GDM1 (cell line): ENCODE data around the gene BTBD7.

Experiments
- DNase-seq: peaks from one replicate; lab custom pipeline; 2025; lab: John Stamatoyannopoulos, UW

Gene BTBD7

DNA sequence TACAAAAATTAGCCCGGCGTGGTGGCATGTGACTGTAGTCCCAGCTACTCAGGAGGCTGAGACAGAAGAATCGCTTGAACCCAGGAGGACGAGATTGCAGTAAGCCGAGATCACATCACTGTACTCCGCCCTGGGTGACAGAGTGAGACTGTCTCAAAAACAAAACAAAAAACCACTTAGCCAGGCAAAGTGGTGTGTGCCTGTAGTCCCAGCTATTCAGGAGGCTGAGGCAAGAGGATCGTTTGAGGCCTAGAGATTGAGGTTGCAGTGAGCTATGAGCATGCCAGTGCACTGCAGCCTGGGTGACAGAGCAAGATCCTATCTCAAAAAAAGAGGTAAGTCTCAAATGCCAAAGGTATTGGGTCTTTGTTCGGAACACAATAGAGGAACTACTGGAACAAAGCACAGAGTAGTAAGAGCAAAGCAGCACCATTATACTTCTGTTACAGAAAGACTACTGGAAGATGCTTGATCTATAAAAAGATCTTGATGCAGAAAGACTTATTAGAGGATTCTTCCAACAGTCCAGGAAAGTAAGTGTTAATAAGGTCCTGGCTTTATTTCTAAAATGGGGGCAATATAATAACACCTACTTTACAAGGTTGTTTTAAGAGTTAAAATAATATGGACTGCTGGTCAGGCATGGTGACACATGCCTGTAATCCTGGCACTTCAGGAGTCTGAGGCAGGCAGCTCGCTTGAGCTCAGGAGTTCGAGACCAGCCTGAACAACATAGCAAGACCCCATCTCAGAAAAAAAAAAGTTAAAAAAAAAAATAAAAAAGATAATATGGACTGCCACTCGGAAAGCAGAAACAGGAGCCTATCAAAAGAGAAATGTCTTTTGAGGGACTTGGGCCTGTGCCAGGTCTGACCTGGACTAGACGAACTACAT is 29.9 kb downstream of the BTBD7 start:
- no peak for DNase-seq

GRCh38 chr14:93301821-93302447 is 30.9 kb downstream of the BTBD7 start:
- DNase-seq, result no peak

DNA sequence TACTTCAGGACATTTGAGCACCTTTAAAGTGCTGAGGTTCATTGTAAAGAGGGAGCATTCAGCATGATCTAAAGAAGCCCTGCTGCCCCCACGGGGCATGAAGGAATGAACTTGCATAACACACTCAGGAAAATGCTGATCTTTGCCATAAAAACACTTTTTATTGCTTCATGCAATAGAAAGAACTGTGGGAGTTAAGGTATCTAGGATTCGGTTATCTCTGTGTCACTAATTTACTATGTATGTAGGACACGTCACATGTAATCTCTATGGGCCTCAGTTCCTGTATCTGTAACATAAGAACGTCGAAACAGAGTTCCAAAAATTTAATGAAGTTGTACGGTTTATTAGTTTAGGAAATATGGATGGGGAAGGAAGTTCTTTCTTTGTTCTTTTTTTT is 33.0 kb downstream of the BTBD7 start:
- DNase-seq, result no peak

DNA sequence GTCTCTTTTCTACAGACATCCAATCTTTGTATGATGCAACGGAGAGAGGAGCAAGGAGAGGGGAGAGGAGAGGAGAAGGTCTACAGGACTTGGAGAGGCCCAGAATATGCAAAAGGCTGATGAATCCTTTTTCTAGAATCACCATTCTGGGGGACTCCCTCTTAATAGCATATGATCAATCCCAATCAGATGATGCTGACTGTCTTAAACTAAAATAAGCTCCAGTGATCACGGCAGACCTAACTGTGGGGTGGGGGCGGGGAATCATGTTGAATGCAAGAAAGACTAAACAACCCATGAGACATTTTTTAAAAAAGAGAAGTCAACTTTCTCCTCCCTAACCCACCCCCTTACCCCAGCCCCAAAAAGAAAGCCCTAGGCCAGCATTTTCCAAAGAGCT is 33.4 kb downstream of the BTBD7 start:
- no peak for DNase-seq

GRCh38 chr14:93295541-93296220 is 37.2 kb downstream of the BTBD7 start:
- no peak for DNase-seq

DNA sequence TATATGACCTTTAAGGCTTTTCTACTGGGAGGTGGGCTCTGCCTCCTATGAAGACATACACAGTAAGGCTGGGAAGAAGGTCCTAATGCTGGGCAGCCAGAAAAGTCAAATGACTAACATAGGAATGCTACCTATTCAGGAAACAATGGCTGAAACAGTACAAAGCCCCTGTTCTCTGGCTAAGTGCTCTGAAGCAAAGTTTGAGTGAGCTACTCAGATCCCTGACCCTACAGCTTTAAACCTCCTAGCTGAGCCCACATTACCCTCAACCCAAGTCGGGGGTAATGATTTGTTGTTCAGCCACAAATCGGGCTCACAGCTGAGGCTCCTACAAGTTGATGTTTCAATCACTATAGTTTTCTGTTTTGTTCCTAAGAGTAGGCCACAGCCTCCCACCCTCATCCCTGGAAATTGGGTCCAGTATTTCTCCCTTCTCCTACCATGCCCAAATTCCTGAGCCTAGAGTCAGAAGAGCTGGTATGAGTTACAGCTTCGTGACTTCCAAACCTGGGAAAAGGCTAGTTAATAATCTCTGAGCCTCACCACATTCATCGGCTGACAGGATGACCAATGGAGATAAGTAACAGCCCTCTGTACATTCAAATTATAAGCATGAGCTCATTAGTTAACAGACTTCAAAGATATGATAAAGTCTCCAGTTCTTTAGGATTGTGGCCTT is 46.5 kb downstream of the BTBD7 start:
- no peak for DNase-seq

DNA sequence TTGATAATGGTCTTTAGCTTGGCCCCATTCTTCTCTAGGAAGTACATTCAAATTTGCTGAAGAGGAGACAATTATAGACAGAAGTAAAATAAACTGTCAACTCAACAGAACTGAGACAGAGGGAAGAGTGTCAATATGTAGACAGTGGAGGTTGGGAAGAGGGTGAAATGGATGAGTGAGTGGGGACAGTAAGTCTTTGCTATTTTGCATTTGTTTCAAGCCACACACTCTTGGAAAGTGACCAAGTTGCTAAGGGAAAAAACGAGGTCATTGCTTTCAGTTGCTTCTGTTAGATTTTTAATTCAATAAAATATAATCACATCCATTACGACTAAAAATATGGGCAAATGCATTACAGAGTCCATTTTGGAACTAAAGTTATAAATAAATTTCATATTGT is 47.8 kb downstream of the BTBD7 start:
- DNase-seq, result no peak

- no peak for DNase-seq
These were observed 50.9 kb downstream of the BTBD7 start for GRCh38 chr14:93281937-93282336.

- no peak for DNase-seq
These were observed 52.1 kb downstream of the BTBD7 start for GRCh38 chr14:93280743-93281142.

- no peak for DNase-seq
These were observed 56.7 kb downstream of the BTBD7 start for GRCh38 chr14:93276031-93276716.

- DNase-seq, result no peak
These were observed 58.6 kb downstream of the BTBD7 start for GRCh38 chr14:93274055-93274806.

DNA sequence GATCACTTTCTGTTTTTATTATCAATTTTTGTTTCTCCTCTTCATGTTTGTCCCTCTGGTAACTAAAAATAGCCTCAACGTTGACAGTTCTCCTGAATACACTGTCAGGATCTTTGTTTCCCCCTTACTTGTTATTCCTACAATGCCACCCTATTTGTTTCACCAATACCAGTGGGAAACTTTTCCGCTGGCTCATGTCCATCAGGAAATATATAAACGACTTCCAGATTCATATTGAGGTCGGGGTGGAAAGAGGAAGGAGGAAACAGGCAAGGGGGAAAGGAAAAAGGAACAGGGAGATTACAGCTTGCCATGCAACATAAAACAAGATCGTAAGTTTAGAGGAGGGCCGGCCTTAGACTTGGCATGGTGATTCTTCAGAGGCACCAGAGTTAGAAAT is 61.7 kb downstream of the BTBD7 start:
- no peak for DNase-seq

GRCh38 chr14:93269341-93270068 is 63.3 kb downstream of the BTBD7 start:
- no peak for DNase-seq

DNA sequence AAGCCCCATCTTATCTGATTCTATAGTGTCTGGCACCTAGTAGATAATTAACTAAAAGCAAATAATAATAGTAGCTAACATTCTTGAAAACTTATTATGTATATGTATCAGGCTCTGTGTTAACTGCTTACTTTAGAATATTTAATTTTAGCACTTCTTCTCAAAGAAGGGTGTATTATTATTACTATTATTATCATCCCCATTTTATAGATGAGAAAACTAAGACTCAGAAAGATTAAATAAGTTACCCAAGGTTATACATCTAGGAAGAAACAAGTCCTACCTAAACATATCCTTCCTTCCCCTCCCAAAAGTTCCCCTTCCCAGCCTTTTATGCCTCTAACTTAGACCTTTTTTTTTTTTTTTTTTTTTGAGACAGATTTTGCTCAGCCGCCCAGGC is 64.4 kb downstream of the BTBD7 start:
- no peak for DNase-seq

DNA sequence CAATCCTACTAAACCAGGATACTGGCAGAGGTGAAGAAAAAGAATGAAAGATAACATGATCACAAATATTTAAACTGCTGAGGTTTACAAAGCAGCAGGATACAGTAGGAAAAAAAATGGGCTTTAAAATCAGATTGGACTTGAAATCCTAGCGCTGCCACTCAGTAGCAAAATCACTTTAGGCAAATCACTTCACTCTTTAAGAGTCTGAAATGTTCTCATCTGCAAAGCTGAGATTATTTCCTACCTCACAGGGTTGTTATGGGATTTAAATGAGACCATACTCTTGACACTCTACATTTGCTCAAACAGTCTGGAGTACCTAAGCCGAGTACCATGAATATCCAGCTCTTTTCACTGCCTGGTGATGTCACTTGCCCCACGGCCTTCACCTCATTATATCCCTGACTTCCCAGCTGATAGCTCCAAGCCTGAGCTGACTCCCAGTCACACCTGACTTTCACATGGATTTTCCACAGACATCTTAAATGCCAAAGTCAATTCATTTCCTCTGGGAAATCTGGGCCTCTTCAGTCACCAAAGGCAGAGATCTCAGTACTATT is 65.6 kb downstream of the BTBD7 start:
- DNase-seq, result no peak

- DNase-seq, result no peak
These were observed 66.7 kb downstream of the BTBD7 start for GRCh38 chr14:93266127-93266526.

- no peak for DNase-seq
These were observed 69.4 kb downstream of the BTBD7 start for GRCh38 chr14:93263416-93263815.

DNA sequence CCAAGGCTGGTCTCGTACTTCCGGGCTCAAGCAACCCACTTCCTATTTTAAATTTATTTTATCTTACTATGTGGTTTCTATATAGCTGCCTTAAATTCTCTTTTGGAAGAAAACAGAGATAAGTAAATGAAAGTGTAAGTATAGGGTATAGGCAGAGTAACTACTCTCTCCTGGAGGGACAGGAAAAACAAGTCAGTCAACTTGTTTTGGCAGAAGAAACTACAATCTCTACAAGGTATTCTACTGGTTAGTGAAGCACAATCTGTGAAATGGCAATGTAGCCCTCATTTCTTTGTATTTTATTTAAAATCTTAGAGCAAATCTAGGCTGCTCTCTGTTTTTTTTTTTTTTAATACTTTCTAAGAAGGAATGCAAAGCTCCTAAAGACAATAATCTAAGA is 70.4 kb downstream of the BTBD7 start:
- no peak for DNase-seq

DNA sequence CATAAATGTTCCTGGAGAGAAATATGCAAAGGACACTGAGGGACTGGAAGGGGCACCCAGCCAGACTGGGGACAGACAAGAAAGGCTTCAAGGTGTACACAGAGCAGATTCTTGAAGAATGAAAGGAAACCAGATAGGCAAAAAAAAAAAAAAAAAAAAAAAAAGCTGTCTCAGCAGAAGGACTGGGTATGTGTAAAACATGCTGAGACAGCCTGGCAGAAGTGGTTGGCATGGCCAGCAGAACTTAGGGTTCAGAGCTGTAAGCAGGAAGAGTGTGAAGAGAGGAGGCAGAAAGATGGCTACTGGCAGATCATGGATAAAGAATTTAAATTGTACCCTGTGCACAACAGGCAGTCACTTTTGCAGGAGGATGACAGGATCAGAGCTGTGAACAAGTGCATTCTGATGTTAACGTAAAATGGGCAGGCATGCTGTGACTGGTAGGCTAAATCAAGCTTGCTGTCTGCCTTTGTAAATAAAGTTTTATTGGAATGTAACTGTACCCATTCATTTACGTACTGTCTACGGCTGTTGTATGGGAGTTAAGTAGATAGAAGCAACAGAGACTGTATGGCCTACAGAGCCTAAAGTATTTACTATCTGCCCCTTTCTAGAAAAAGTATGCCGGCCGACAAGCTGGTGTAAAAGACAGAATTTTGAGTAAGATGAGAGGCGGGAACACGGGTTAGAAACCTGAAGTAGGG is 83.6 kb downstream of the BTBD7 start:
- DNase-seq, result no peak
